Astrocyte (in vitro differentiated cells and primary cell): ENCODE results near the gene ANKRD23.

ENCODE experiments used
- CTCF ChIP-seq: IDR thresholded peaks from 2 replicates; pipeline ENCODE4 v1.5.1; 2011; ENCODE audit warnings: low read depth, mild to moderate bottlenecking, inconsistent platforms, low read length, moderate library complexity; ENCODE audit not compliant: insufficient read depth
- EZH2 ChIP-seq: IDR thresholded peaks from 2 replicates; pipeline ENCODE4 v1.6.1; 2012; ENCODE audit warnings: mild to moderate bottlenecking, low read length, inconsistent platforms; ENCODE audit not compliant: insufficient read depth

- TF ChIP-seq CTCF (no peak), EZH2 (no peak)
These were observed 6.2 kb downstream of the ANKRD23 start for GRCh38 chr2:96837575-96837974.
